HUES48 (cell line): ENCODE data around the gene SGCD.
"Not testable (repeated sequence)": the region's sequence is repeated elsewhere in the genome, so short reads cannot be mapped to it uniquely, and the experiment has no call there.

ENCODE experiments used
- H3K27ac ChIP-seq: one replicate; pipeline ENCODE4 v1.7.0; 2013; ENCODE audit warnings: low read depth, low read length, inconsistent platforms
- H3K27me3 ChIP-seq: 2 replicates; pipeline ENCODE4 v1.6.1; 2013; ENCODE audit warnings: mild to moderate bottlenecking, low read length; ENCODE audit not compliant: control insufficient read depth, insufficient read depth
- H3K36me3 ChIP-seq: 2 replicates; pipeline ENCODE4 v1.6.1; 2013; ENCODE audit warnings: low read length; ENCODE audit not compliant: control insufficient read depth, insufficient read depth
- H3K4me1 ChIP-seq: 2 replicates; pipeline ENCODE4 v1.6.1; 2013; ENCODE audit warnings: mild to moderate bottlenecking, low read length; ENCODE audit not compliant: control insufficient read depth, insufficient read depth
- H3K4me3 ChIP-seq: 2 replicates; pipeline ENCODE4 v1.5.1; 2013; ENCODE audit warnings: mild to moderate bottlenecking, low read depth, low read length
- H3K9ac ChIP-seq: 2 replicates; pipeline ENCODE4 v1.6.1; 2013; ENCODE audit warnings: mild to moderate bottlenecking, low read depth, low read length, moderate library complexity
- H3K9me3 ChIP-seq: 2 replicates; pipeline ENCODE4 v1.6.1; 2013; ENCODE audit warnings: low read length; ENCODE audit not compliant: control insufficient read depth, insufficient read depth

SGCD gene

DNA sequence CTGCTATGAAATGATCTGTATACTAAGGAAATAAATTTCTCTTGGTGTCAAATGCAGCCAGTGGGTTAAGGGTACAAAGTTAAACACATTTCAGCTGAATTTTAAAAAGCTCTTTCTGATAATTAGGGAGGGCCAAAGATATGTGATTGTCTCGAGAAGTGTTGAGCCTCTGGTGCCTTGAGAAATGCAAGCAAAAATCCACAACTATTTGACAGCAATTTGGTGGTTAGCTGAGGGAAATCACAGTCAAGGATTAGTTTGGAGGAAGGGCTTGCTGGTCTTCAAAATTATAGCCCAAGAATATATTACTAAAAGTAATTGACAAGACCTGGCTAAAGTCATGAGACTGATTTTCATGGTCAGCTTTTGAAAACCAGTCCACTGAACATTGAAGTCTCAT lies 267.4 kb downstream of the SGCD start:
- no peak overlapping the region for H3K4me3 ChIP-seq
- H3K27me3 ChIP-seq, result no peaks in the 10 kb centered on the region
- no peak overlapping the region for H3K27ac ChIP-seq
- H3K9me3 ChIP-seq, result no peaks in the 10 kb centered on the region
- H3K4me1 ChIP-seq, result no peaks in the 10 kb centered on the region
- H3K36me3 ChIP-seq, result no peaks in the 10 kb centered on the region
- no peak overlapping the region for H3K9ac ChIP-seq

GRCh38 chr5:156595132-156595787 lies 268.3 kb downstream of the SGCD start:
- Histone ChIP-seq H3K27ac (no peak overlapping the region), H3K27me3 (no peaks in the 10 kb centered on the region), H3K9ac (no peak overlapping the region), H3K4me1 (no peaks in the 10 kb centered on the region), H3K9me3 (no peaks in the 10 kb centered on the region), H3K36me3 (no peaks in the 10 kb centered on the region), H3K4me3 (no peak overlapping the region)

- H3K36me3 ChIP-seq, result no peaks in the 10 kb centered on the region
- H3K9ac ChIP-seq, result no peak overlapping the region
- H3K9me3 ChIP-seq, result 0 out of 2 replicates have a peak, but pooled peaks cover under 1% of the 10 kb centered on the region
- no peaks in the 10 kb centered on the region for H3K4me1 ChIP-seq
- no peak overlapping the region for H3K4me3 ChIP-seq
- H3K27me3 ChIP-seq, result no peaks in the 10 kb centered on the region
- H3K27ac ChIP-seq, result no peak overlapping the region
These were observed 270.3 kb downstream of the SGCD start for GRCh38 chr5:156597276-156597675.

- Histone ChIP-seq H3K4me1 (no peaks in the 10 kb centered on the region), H3K27ac (no peak overlapping the region), H3K9ac (no peak overlapping the region), H3K4me3 (no peak overlapping the region), H3K36me3 (no peaks in the 10 kb centered on the region), H3K27me3 (no peaks in the 10 kb centered on the region), H3K9me3 (0 out of 2 replicates have a peak, but pooled peaks cover 8% of the 10 kb centered on the region)
These were observed 272.0 kb downstream of the SGCD start for GRCh38 chr5:156598964-156599363.

- not testable (repeated sequence) for H3K27me3 ChIP-seq, H3K27ac ChIP-seq, H3K9ac ChIP-seq, H3K4me1 ChIP-seq, H3K4me3 ChIP-seq, H3K36me3 ChIP-seq
- peaks cover 21% of the 10 kb centered on the region for H3K9me3 ChIP-seq
These were observed 283.6 kb downstream of the SGCD start for GRCh38 chr5:156610582-156610981.

- no peak overlapping the region for H3K4me3 ChIP-seq
- H3K36me3 ChIP-seq, result no peaks in the 10 kb centered on the region
- no peak overlapping the region for H3K27ac ChIP-seq
- peaks cover 13% of the 10 kb centered on the region for H3K9me3 ChIP-seq
- no peaks in the 10 kb centered on the region for H3K27me3 ChIP-seq
- no peak overlapping the region for H3K9ac ChIP-seq
- H3K4me1 ChIP-seq, result no peaks in the 10 kb centered on the region
These were observed 288.9 kb downstream of the SGCD start for GRCh38 chr5:156615901-156616300.

GRCh38 chr5:156617426-156617825 lies 290.5 kb downstream of the SGCD start:
- Histone ChIP-seq H3K4me3 (no peak overlapping the region), H3K9ac (no peak overlapping the region), H3K27me3 (no peaks in the 10 kb centered on the region), H3K4me1 (no peaks in the 10 kb centered on the region), H3K36me3 (no peaks in the 10 kb centered on the region), H3K9me3 (no peaks in the 10 kb centered on the region), H3K27ac (no peak overlapping the region)

DNA sequence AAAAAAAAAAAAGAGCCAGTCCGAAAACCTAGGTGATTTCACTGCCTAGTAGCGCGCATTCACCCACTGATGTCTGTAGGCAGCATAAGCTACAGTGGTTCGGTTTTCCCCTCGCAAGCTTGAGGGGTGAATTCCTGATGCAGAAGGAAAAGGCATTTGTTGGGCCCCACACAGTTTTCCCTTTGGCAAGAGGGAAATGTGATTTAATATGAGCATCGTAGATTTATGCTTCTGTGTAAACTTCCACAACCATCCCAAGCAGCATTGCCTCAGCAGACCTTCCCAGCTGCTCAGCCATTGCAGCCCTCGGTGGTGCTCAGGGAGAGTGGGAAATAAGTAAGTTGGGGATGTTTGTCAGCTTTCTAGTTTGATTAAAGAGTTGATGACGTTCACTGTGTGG lies 291.6 kb downstream of the SGCD start:
- Histone ChIP-seq H3K9ac (no peak overlapping the region), H3K4me1 (no peaks in the 10 kb centered on the region), H3K27me3 (no peaks in the 10 kb centered on the region)

GRCh38 chr5:156621719-156622118 lies 294.8 kb downstream of the SGCD start:
- Histone ChIP-seq H3K4me1 (no peaks in the 10 kb centered on the region), H3K4me3 (no peak overlapping the region), H3K27me3 (no peaks in the 10 kb centered on the region), H3K9ac (no peak overlapping the region), H3K36me3 (no peaks in the 10 kb centered on the region), H3K27ac (no peak overlapping the region), H3K9me3 (no peaks in the 10 kb centered on the region)

More for the DNA sequence above, 291.6 kb downstream of the SGCD start:
- H3K9me3 ChIP-seq, result no peaks in the 10 kb centered on the region
- no peak overlapping the region for H3K4me3 ChIP-seq
- no peak overlapping the region for H3K27ac ChIP-seq
- H3K36me3 ChIP-seq, result no peaks in the 10 kb centered on the region

GRCh38 chr5:156623381-156624040 lies 296.5 kb downstream of the SGCD start:
- Histone ChIP-seq H3K27ac (no peak overlapping the region), H3K27me3 (no peaks in the 10 kb centered on the region), H3K9ac (no peak overlapping the region), H3K4me1 (no peaks in the 10 kb centered on the region), H3K9me3 (no peaks in the 10 kb centered on the region), H3K36me3 (no peaks in the 10 kb centered on the region), H3K4me3 (no peak overlapping the region)

GRCh38 chr5:156624686-156625085 lies 297.7 kb downstream of the SGCD start:
- Histone ChIP-seq H3K36me3 (no peaks in the 10 kb centered on the region), H3K4me3 (no peak overlapping the region), H3K9me3 (no peaks in the 10 kb centered on the region), H3K27ac (no peak overlapping the region), H3K4me1 (no peaks in the 10 kb centered on the region), H3K9ac (no peak overlapping the region), H3K27me3 (no peaks in the 10 kb centered on the region)
